GM19193 (cell line): ENCODE measurements around the gene CPED1.

Experiments
- POLR2A ChIP-seq: IDR thresholded peaks from 4 replicates; pipeline ENCODE4 v1.6.1; 2011; ENCODE audit not compliant: insufficient read depth, insufficient read length; ENCODE audit errors: extremely low read depth

CPED1 gene

GRCh38 chr7:121167971-121168370 lies 179.5 kb downstream of the CPED1 start:
- no peak for TF ChIP-seq POLR2A

- no peak for TF ChIP-seq POLR2A
These were observed 181.0 kb downstream of the CPED1 start for GRCh38 chr7:121169469-121169868.

GRCh38 chr7:121172484-121172883 lies 184.0 kb downstream of the CPED1 start:
- no peak for TF ChIP-seq POLR2A

- no peak for TF ChIP-seq POLR2A
These were observed 187.3 kb downstream of the CPED1 start for GRCh38 chr7:121175826-121176225.

- TF ChIP-seq POLR2A, result no peak
These were observed 189.9 kb downstream of the CPED1 start for GRCh38 chr7:121178452-121178851.

- TF ChIP-seq POLR2A, result no peak
These were observed 190.5 kb downstream of the CPED1 start for GRCh38 chr7:121178869-121179497.

GRCh38 chr7:121180436-121181063 lies 192.0 kb downstream of the CPED1 start:
- TF ChIP-seq POLR2A, result no peak

GRCh38 chr7:121181357-121181756 lies 192.8 kb downstream of the CPED1 start:
- no peak for TF ChIP-seq POLR2A

- TF ChIP-seq POLR2A, result no peak
These were observed 193.8 kb downstream of the CPED1 start for GRCh38 chr7:121182281-121182680.

- no peak for TF ChIP-seq POLR2A
These were observed 194.4 kb downstream of the CPED1 start for GRCh38 chr7:121182902-121183301.

- no peak for TF ChIP-seq POLR2A
These were observed 198.2 kb downstream of the CPED1 start for GRCh38 chr7:121186746-121187145.

GRCh38 chr7:121187222-121187621 lies 198.7 kb downstream of the CPED1 start:
- TF ChIP-seq POLR2A, result no peak

GRCh38 chr7:121187676-121188075 lies 199.2 kb downstream of the CPED1 start:
- TF ChIP-seq POLR2A, result no peak

GRCh38 chr7:121192834-121193233 lies 204.3 kb downstream of the CPED1 start:
- TF ChIP-seq POLR2A, result no peak

GRCh38 chr7:121195010-121195409 lies 206.5 kb downstream of the CPED1 start:
- no peak for TF ChIP-seq POLR2A

GRCh38 chr7:121195874-121196273 lies 207.4 kb downstream of the CPED1 start:
- no peak for TF ChIP-seq POLR2A
